ENCODE data around the gene OR10C1. TPM values are rescaled to one million over a fixed set of nuclear protein-coding genes. Genes with fewer than 3 reads are reported as not detected.

Gene OR10C1
- total RNA-seq, 1 experiment from 2014 or later: not detected

- DNase-seq (ENCODE audit: low read depth): no peak
Observed at GRCh38 chr6:29477923-29478450, 38.9 kb downstream of the OR10C1 start.

- DNase-seq (ENCODE audit: low read depth): no peak
Observed at GRCh38 chr6:29478740-29479139, 39.6 kb downstream of the OR10C1 start.

- no peak for DNase-seq (ENCODE audit: low read depth)
Observed at GRCh38 chr6:29479560-29479959, 40.5 kb downstream of the OR10C1 start.

- DNase-seq (ENCODE audit: low read depth): no peak
Observed at GRCh38 chr6:29483186-29483585, 44.1 kb downstream of the OR10C1 start.

- DNase-seq (ENCODE audit: low read depth): no peak
Observed at GRCh38 chr6:29483735-29484134, 44.6 kb downstream of the OR10C1 start.

- DNase-seq (ENCODE audit: low read depth): no peak
Observed at GRCh38 chr6:29486577-29486976, 47.5 kb downstream of the OR10C1 start.

- no peak for DNase-seq (ENCODE audit: low read depth)
Observed at GRCh38 chr6:29487131-29487530, 48.0 kb downstream of the OR10C1 start.

- DNase-seq (ENCODE audit: low read depth): no peak
Observed at GRCh38 chr6:29487660-29488059, 48.6 kb downstream of the OR10C1 start, which contains the start of gene MAS1L. Gene MAS1L (minus strand): TSS chr6:29487956. CDS start chr6:29487902, 54 bp downstream.

GRCh38 chr6:29488874-29489273, 49.8 kb downstream of the OR10C1 start:
- DNase-seq (ENCODE audit: low read depth): no peak

- DNase-seq (ENCODE audit: low read depth): no peak
Observed at GRCh38 chr6:29489286-29489685, 50.2 kb downstream of the OR10C1 start.

GRCh38 chr6:29490055-29490454, 50.9 kb downstream of the OR10C1 start:
- DNase-seq (ENCODE audit: low read depth): no peak

- no peak for DNase-seq (ENCODE audit: low read depth)
Observed at GRCh38 chr6:29490552-29490951, 51.4 kb downstream of the OR10C1 start.

Other genes with a start within 250 kb of the OR10C1 start
- gene OR14J1, start 137.6 kb upstream of the OR10C1 start, total RNA-seq (2014; rRNA removed): not detected in 2 replicates
- gene OR5V1, start 70.4 kb upstream of the OR10C1 start, total RNA-seq (2014; rRNA removed): not detected in 2 replicates
- not detected in 2 replicates for gene OR12D3, start 64.0 kb upstream of the OR10C1 start, total RNA-seq (2014; rRNA removed)
- not detected in 2 replicates for gene OR12D2, start 43.7 kb upstream of the OR10C1 start, total RNA-seq (2014; rRNA removed)
- not detected in 2 replicates for gene OR12D1, start 24.4 kb upstream of the OR10C1 start, total RNA-seq (2014; rRNA removed)
- not detected in 2 replicates for gene OR11A1, start 17.8 kb downstream of the OR10C1 start, total RNA-seq (2014; rRNA removed)
- not detected in 2 replicates for gene OR2H1, start 17.8 kb downstream of the OR10C1 start, total RNA-seq (2014; rRNA removed)
- gene MAS1L, start 48.6 kb downstream of the OR10C1 start, total RNA-seq (2014; rRNA removed): not detected in 2 replicates
- not detected in 2 replicates for gene UBD, start 120.4 kb downstream of the OR10C1 start, total RNA-seq (2014; rRNA removed)
- not detected in 2 replicates for gene OR2H2, start 145.8 kb downstream of the OR10C1 start, total RNA-seq (2014; rRNA removed)
- 6.3 and 8.2 TPM in 2 replicates for gene GABBR1, start 193.9 kb downstream of the OR10C1 start, total RNA-seq (2014; rRNA removed)
- gene MOG, start 217.8 kb downstream of the OR10C1 start, total RNA-seq (2014; rRNA removed): not detected in 2 replicates
- not detected in 2 replicates for gene ZFP57, start 241.8 kb downstream of the OR10C1 start, total RNA-seq (2014; rRNA removed)